NCI-H146 (cell line): ENCODE results near the gene B4GALT7.
"Not testable (repeated sequence)": the region's sequence is repeated elsewhere in the genome, so short reads cannot be mapped to it uniquely, and the experiment has no call there.

ENCODE experiments used
- DNase-seq: peaks from one replicate; lab custom pipeline; 2025; lab: John Stamatoyannopoulos, UW

Gene B4GALT7

DNA sequence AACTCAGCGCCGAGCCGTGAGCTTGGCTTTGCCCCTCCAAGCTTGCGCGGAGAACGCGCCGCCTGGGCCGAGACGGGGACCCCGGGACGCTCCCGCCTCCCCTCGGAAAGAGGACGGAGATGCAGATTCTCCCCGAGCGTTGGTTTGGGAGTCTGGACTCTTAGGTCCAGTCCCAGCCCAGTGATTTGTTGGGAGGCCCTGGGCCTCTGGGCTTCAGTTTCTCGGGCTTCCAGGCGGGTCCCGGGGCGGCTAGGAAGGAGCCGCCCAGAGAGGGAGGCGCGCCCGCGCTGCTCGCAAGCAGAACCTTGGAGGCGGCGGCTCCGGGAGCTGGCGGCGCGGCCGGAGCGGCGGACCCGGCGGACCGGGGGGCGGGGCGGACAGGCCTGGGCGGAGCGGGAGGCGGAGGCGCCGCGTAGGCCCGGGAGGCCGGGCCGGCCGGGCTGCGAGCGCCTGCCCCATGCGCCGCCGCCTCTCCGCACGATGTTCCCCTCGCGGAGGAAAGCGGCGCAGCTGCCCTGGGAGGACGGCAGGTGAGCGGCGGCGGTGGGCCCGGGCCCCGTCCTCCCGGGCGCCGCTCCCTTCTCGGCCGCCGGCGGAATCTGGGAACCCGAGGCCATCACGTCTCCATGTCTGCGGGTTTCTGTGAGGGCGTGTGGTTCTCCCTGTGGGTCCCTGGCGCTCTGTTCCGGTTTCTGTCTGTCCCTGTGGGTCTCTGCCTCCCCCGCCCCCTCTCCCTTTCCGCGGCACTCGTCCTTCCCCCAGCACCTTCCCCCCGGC lies at the start of gene B4GALT7:
TSS of gene B4GALT7 (plus strand) at position 402 of the 777 bp plus-strand sequence. CDS start at position 481, 79 bp downstream.
- peak; percentile 74 for DNase-seq

GRCh38 chr5:177552839-177553455 lies 47.0 kb upstream of the B4GALT7 start:
- no peak for DNase-seq

GRCh38 chr5:177553671-177554429 lies 46.1 kb upstream of the B4GALT7 start:
- peak; percentile 39 for DNase-seq

DNA sequence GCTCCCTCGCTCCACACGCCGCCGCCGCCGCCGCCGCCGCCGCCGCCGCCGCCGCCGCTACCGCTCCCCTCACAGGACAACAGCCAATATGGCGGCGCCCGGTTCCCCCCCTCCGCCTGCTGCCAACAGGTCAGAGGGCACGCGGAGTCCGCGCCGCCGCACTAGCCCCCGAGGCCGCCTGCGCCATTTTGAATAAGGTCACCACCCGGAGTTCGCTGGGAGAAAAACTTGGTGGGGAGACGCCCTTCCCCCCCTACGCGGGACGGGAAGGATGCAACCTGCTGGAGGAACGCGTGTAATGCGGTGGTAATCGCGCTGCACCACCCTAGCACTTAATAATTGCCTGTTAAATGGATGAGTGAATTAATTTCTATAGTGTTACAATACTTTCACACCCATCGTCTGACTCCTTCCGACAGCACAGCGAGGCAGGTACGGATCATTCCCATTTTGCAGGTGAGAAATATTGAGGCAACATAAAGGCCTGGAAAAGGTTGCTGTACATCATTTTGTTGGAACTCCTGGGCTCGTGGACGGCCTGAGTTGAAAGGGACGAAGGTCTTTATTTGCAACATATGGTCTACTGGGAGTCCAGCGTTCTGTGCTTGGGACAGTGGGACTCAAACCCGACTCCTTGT lies 45.3 kb upstream of the B4GALT7 start, which contains the start of gene FAM193B:
TSS of gene FAM193B (minus strand) at position 90 of the 638 bp plus-strand sequence. CDS start 105 bp downstream, outside the sequence.
- DNase-seq: peak; percentile 88

GRCh38 chr5:177555228-177555627 lies 44.7 kb upstream of the B4GALT7 start:
- no peak for DNase-seq

DNA sequence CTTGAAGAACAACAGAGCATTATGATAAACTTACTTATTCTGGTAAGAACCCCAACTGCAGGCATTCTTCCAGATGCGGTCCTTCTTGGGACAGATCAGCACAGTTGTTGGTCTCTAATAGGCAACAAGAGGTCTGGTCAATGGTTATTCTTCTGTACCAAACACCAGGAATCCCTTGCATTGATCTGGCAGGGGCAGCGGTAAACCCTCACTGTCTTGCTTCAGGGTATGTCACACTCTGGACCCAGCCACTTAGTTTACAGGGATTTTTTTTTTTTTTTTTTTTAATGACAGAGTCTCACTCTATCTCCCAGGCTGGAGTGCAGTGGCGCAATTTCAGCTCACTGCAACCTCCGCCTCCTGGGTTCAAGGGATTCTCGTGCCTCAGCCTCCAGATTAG lies 44.3 kb upstream of the B4GALT7 start:
- DNase-seq: no peak

GRCh38 chr5:177557041-177557647 lies 42.8 kb upstream of the B4GALT7 start:
- no peak for DNase-seq

- no peak for DNase-seq
These were observed 42.1 kb upstream of the B4GALT7 start for GRCh38 chr5:177557796-177558195.

GRCh38 chr5:177559446-177559941 lies 40.4 kb upstream of the B4GALT7 start:
- not testable (repeated sequence) for DNase-seq

DNA sequence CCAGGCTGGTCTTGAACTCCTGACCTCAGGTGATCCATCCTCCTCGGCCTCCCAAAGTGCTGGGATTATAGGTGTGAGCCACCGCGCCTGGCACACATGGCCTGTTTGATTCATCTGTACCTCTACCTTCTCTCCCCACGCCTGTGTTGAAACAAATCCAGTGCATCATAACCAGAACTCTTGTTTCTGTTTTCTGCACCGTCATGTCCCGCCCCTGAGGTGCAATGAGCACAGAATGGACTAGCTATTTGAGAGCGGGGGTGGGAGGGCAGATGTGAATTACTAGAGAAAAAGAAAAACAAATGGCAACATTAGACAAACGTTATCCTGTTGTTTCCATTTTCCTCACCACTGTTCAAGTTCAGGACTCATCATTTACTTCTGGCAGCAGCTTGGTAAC lies 34.9 kb upstream of the B4GALT7 start:
- DNase-seq: no peak

- no peak for DNase-seq
These were observed 31.6 kb upstream of the B4GALT7 start for GRCh38 chr5:177568326-177568725.

DNA sequence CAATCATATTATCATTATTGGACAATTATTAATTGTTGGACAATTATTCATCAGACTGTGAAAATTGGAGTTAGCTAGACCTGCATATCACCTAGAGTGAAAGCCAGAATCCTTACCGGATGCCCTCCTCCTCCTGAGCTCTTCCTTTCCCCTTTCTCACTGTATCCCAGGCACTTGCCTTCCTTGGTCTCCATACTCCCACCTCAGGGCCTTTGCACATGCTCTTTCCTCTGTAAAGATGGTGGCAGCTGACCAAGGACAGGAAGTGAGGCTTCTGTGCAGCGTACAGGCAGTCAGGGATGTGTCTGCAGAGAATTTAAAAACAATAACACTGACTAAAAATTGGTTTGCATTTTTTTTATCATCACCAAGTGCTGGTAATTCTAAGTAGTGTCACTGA lies 30.0 kb upstream of the B4GALT7 start:
- DNase-seq: no peak

DNA sequence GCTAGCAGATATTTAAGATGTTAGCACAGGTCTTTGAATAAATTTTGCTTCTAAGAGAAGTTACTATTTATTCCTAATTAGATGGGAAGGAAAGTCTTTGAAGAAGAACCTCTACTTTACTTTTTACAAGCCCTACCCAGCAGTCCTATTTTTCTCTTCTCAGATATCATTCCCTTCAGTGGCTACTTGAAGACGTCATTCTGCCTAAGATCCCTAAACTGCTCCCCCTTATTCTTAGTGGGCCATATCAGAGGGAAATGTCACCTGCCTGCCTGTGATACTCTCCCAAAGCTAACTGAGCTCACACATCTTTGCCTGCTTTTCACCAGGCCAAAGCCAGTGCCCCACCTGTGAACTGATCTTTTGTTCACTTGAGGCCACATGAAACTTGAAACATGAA lies 24.4 kb upstream of the B4GALT7 start:
- DNase-seq: no peak

DNA sequence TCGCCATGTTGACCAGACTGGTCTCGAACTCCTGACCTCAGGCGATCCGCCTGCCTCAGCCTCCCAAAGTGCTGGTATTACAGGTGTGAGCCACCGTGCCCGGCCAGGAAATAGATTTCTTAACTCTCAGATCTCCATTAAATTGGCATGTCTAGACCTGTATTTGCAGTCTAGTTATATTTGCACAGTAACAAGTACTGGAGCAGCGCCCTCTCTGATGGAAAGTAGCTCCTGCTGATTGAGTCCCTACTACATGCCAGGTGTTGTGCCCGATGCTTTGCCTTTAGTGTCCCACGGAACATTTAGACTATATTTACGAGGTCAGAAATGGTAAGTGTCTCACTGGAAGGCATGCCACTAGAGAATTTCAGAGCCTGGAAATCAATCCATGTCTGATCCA lies 23.8 kb upstream of the B4GALT7 start:
- peak; percentile 9 for DNase-seq

DNA sequence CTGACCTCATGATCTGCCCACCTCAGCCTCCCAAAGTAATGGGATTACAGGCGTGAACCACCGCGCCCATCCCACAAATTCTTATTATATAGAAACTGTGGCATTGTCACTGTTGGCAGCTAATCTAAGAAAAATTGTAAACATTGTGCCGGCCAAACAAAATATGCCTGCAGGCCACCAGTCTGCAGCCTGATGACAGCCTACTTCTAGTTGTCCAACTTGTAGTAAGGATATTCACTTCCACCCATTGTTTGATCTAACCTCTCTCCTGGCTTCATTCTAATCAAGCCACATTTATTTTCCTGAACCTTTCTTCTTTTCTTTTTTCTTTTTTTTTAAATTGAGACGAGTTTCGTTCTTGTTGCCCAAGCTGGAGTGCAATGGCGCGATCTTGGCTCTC lies 21.6 kb upstream of the B4GALT7 start:
- no peak for DNase-seq

- peak; percentile 50 for DNase-seq
These were observed 11.5 kb upstream of the B4GALT7 start for GRCh38 chr5:177588413-177588909.

- DNase-seq: no peak
These were observed 9.5 kb upstream of the B4GALT7 start for GRCh38 chr5:177590406-177590805.

GRCh38 chr5:177591690-177592009 lies 8.3 kb upstream of the B4GALT7 start:
- no peak for DNase-seq

DNA sequence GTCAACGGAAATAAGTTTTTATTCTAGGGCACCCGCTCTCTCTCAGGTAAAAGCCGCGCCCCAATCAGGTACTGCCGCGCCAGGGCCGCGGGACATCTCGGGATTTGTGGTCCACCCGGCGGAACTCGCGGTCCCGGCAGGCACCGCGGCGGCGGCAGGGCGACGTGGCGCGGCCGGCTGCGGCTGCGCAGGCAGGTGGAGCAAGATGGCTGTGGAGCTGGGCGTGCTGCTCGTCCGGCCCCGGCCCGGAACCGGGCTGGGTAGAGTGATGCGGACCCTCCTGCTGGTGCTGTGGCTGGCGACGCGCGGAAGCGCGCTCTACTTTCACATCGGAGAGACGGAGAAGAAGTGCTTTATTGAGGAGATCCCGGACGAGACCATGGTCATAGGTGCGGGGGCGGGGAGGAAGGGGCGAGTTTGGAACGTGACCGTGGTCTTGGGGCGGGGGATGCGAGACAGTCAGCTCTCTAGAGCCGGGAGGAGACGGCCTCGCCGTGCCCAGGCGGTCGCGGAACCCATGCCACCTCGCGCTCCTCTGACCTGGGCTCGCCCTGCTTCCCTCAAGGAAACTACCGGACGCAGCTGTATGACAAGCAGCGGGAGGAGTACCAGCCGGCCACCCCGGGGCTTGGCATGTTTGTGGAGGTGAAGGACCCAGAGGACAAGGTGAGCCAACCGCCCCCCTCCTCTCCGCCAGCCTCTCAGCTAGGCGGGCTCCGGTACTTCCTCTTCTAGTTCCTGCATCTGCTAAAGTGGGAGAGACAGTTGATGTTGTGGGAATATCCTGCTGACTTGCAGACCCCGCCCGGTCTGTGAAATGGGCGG lies 7.7 kb upstream of the B4GALT7 start, which contains the start of gene TMED9:
TSS of gene TMED9 (plus strand) at position 194 of the 825 bp plus-strand sequence. CDS start at position 206, 12 bp downstream.
- DNase-seq: peak; percentile 85

- DNase-seq: no peak
These were observed 7.0 kb upstream of the B4GALT7 start for GRCh38 chr5:177592905-177593304.
